GM12892 (cell line): Measurements from ENCODE around the gene MTLN.
"Not testable (repeated sequence)": the region's sequence is repeated elsewhere in the genome, so short reads cannot be mapped to it uniquely, and the experiment has no call there.

Experiments used
- POLR2A ChIP-seq: IDR thresholded peaks from 2 replicates; pipeline ENCODE4 v1.6.1; 2011; ENCODE audit warnings: low read depth, low read length, control low read depth
- POLR2AphosphoS5 ChIP-seq: IDR thresholded peaks from 2 replicates; pipeline ENCODE4 v1.6.1; 2011; ENCODE audit warnings: low read depth, low read length, control low read depth

DNA sequence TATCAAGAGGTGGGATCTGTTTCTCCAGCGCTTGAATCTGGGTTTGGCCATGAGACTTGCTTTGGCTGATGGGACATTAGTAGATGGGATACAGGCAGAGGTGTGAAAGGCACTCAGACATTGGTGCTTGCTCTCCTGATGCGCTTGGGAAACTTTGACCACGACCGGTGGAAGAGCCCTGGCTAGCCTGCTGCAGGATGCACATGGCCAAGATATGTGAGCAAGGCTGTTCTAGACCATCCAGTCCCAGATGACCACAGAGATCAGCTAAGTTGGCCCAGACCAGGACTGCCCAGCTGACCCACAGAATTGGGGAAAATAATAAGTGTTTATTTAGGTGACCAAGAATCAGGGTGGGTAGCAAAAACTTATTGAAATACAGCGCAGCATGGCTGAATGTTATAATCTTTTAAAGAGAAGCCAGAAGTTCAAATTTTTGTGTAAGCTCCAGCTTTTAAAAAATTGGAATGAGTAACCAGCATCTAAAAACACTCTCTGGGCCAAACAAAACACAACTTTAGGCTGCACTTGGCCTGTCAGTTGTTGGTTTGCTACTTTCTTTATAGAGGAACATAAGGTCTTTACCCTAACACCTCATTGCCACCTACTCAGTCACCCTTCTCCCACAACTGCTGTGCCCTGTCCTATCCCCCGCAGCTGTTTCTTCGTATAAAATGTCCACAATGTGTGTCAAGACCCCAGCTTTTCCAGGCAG, 35.9 kb upstream of the MTLN start:
- not testable (repeated sequence) for TF ChIP-seq POLR2AphosphoS5, POLR2A
